Calu3 (cell line): ENCODE results near the gene NEURL1. TPM values are rescaled to one million over a fixed set of nuclear protein-coding genes. Genes with fewer than 3 reads are reported as not detected.
"Not testable (repeated sequence)": the region's sequence is repeated elsewhere in the genome, so short reads cannot be mapped to it uniquely, and the experiment has no call there.

ENCODE experiments used
- BruUV-seq: library from RNA; stranded (reverse); fragments of 400-500 nt; replicated peaks from 2 replicates; lab custom pipeline; 2021; lab: Mats Ljungman, UMichigan
- CTCF ChIA-PET: fragments of 300-600 bp; sonication (Branson Sonifier 250); formaldehyde crosslinking; loops from one replicate; lab custom pipeline; 2022; ENCODE audit warnings: antibody characterized with exemption; lab: Charles Lee
- DNase-seq: peaks from one replicate; pipeline ENCODE4 v3.0.0; 2022
- H3K27ac Mint-ChIP-seq: one replicate; pipeline ENCODE4 v1.8.0; 2022; ENCODE audit warnings: mixed read lengths; ENCODE audit not compliant: unreplicated experiment
- H3K27me3 Mint-ChIP-seq: one replicate; pipeline ENCODE4 v1.8.0; 2022; ENCODE audit warnings: mixed read lengths; ENCODE audit not compliant: unreplicated experiment
- H3K36me3 Mint-ChIP-seq: one replicate; pipeline ENCODE4 v1.8.0; 2022; ENCODE audit warnings: mild to moderate bottlenecking, moderate library complexity, mixed read lengths; ENCODE audit not compliant: insufficient read depth, unreplicated experiment
- H3K4me1 Mint-ChIP-seq: one replicate; pipeline ENCODE4 v1.8.0; 2022; ENCODE audit warnings: mild to moderate bottlenecking, low read depth, mixed read lengths; ENCODE audit not compliant: unreplicated experiment
- H3K4me3 Mint-ChIP-seq: one replicate; pipeline ENCODE4 v1.8.0; 2022; ENCODE audit warnings: mild to moderate bottlenecking, low read depth, moderate library complexity, mixed read lengths; ENCODE audit not compliant: unreplicated experiment
- H3K9me3 Mint-ChIP-seq: one replicate; pipeline ENCODE4 v1.8.0; 2022; ENCODE audit warnings: low read depth, mixed read lengths; ENCODE audit not compliant: unreplicated experiment
- CTCF ChIP-seq: fragments of 200-600 bp; IDR thresholded peaks from one replicate; pipeline ENCODE4 v1.8.0; 2022; ENCODE audit warnings: antibody characterized with exemption; ENCODE audit not compliant: unreplicated experiment
- intact Hi-C: fragments of 100-400 bp; cut with micrococcal nuclease; formaldehyde crosslinking; loops from one replicate; pipeline ENCODE4 v1.10.0; 2022; ENCODE audit not compliant: unreplicated experiment
- total RNA-seq: library from RNA; stranded (reverse); gene quantifications from 2 replicates; pipeline ENCODE4 v1.2.3, GENCODE V29; 2022

The NEURL1 gene
- total RNA-seq, 1 experiment from 2014 or later: not detected

- H3K9me3 Mint-ChIP-seq: no peaks in the 10 kb centered on the region
- peaks cover 18% of the 10 kb centered on the region for H3K4me1 Mint-ChIP-seq
- no peaks in the 10 kb centered on the region for H3K36me3 Mint-ChIP-seq
- peaks cover 67% of the 10 kb centered on the region for H3K27me3 Mint-ChIP-seq
- intact Hi-C loops: loop anchor here (10.0 kb wide), 1 partner anchor 74 kb away; no protein-coding TSS in a partner anchor
- no TSS peak for BruUV-seq
- CTCF ChIA-PET: no interaction called here
- no peak overlapping the region for H3K27ac Mint-ChIP-seq
- no peak for TF ChIP-seq CTCF
- no peak for DNase-seq
- no peak overlapping the region for H3K4me3 Mint-ChIP-seq
Measured at GRCh38 chr10:103501186-103501585, 7.7 kb downstream of the NEURL1 start.

- Mint-ChIP-seq H3K27me3 (peaks cover 69% of the 10 kb centered on the region), H3K4me3 (no peak overlapping the region), H3K27ac (no peak overlapping the region), H3K36me3 (no peaks in the 10 kb centered on the region), H3K9me3 (no peaks in the 10 kb centered on the region), H3K4me1 (peaks cover 18% of the 10 kb centered on the region)
- intact Hi-C loops: loop anchor here (10.0 kb wide), 1 partner anchor 72 kb away; no protein-coding TSS in a partner anchor
- CTCF ChIA-PET: interaction anchor here (1.0 kb wide), 1 partner anchor 10 kb away, joined by 4 read pairs; no protein-coding TSS in a partner anchor
- no TSS peak for BruUV-seq
- DNase-seq: no peak
- TF ChIP-seq CTCF: no peak
Measured at GRCh38 chr10:103502849-103503660, 9.6 kb downstream of the NEURL1 start.

GRCh38 chr10:103503777-103504176, 10.3 kb downstream of the NEURL1 start:
- H3K36me3 Mint-ChIP-seq, H3K27ac Mint-ChIP-seq, H3K4me3 Mint-ChIP-seq, BruUV-seq, H3K9me3 Mint-ChIP-seq, DNase-seq: not testable (repeated sequence)
- Mint-ChIP-seq H3K4me1 (peaks cover 18% of the 10 kb centered on the region), H3K27me3 (peaks cover 64% of the 10 kb centered on the region)
- intact Hi-C loops: loop anchor here (10.0 kb wide), 1 partner anchor 71 kb away; no protein-coding TSS in a partner anchor
- CTCF ChIA-PET: interaction anchor here (1.0 kb wide), 1 partner anchor 9 kb away, joined by 4 read pairs; no protein-coding TSS in a partner anchor

GRCh38 chr10:103504181-103504783, 10.8 kb downstream of the NEURL1 start:
- peaks cover 18% of the 10 kb centered on the region for H3K4me1 Mint-ChIP-seq
- no TSS peak for BruUV-seq

More at GRCh38 chr10:103504181-103504783, 10.8 kb downstream of the NEURL1 start:
- peak; percentile 59 for DNase-seq
- H3K4me3 Mint-ChIP-seq: no peak overlapping the region
- H3K9me3 Mint-ChIP-seq: no peaks in the 10 kb centered on the region
- peaks cover 59% of the 10 kb centered on the region for H3K27me3 Mint-ChIP-seq
- peak overlapping the region; percentile 50 for H3K27ac Mint-ChIP-seq
- CTCF ChIA-PET: no interaction called here
- intact Hi-C loops: loop anchor here (10.0 kb wide), 1 partner anchor 71 kb away; no protein-coding TSS in a partner anchor
- no peak for TF ChIP-seq CTCF
- H3K36me3 Mint-ChIP-seq: no peaks in the 10 kb centered on the region
